ENCODE data around the gene AKR7A3.

Gene AKR7A3

DNA sequence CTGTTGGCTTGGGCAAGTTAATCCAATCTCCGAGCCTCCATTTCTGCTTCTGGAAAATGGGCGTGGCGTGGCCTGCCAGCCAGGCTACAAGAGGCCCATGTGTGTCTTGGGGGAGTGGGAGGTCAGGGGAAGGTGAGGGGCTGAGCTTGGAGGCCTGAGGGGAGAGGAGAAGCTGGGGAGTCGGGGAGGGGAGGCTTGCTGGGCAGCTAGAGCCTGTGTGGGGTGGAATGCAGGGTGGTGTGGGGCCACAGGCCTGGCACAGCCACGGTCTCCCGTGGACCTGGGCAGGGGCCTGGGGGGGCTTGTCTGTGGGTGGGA lies 38.1 kb upstream of the AKR7A3 start:
- TF ChIP-seq, protein P1, sequence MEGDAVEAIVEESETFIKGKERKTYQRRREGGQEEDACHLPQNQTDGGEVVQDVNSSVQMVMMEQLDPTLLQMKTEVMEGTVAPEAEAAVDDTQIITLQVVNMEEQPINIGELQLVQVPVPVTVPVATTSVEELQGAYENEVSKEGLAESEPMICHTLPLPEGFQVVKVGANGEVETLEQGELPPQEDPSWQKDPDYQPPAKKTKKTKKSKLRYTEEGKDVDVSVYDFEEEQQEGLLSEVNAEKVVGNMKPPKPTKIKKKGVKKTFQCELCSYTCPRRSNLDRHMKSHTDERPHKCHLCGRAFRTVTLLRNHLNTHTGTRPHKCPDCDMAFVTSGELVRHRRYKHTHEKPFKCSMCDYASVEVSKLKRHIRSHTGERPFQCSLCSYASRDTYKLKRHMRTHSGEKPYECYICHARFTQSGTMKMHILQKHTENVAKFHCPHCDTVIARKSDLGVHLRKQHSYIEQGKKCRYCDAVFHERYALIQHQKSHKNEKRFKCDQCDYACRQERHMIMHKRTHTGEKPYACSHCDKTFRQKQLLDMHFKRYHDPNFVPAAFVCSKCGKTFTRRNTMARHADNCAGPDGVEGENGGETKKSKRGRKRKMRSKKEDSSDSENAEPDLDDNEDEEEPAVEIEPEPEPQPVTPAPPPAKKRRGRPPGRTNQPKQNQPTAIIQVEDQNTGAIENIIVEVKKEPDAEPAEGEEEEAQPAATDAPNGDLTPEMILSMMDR (IDR thresholded peaks at IDR 0.05; ENCODE audit: insufficient read depth, low read depth, low read length, missing control alignments) = no peak
- no peak overlapping the region for H3K4me3 ChIP-seq (ENCODE audit: low read length)
- no peak for DNase-seq (ENCODE audit: low read depth)

DNA sequence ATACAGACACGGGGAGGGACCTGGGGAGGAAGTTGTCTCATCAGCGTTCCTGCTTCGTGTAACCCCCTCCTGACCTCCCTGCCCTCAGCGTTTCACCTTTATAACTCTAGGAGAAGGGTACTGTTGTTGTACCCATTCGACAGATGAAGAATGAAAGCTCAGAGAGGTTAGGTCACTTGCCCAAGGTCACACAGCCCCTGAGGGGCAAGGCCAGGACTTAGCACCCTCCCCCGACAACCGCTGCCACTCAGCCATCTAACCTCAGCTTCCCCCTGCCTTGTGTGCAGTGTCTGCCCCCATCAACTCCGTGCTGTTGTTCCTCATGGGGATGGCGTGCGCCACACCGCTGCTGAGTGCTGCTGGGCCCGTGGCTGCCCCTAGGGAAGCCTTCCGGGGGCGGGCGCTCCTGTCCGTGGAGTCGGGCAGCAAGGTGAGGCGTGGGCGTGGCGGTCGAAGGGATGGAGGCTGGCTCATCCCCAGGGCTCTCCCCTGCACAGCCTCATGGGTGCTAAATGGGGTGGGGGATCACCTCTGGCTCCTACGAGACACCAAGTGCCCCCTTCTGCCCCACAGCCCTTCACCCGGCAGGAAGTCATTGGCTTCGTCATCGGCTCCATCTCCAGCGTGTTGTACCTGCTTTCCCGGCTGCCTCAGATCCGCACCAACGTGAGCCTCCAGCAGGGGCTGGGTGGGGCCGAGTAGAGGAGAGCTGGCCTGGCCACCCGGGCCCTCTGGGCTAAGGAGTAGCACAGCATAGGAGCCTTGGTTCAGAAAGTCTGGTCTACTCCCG lies 37.6 kb upstream of the AKR7A3 start:
- TF ChIP-seq, protein P1 (IDR thresholded peaks at IDR 0.05; ENCODE audit: insufficient read depth, low read depth, low read length, missing control alignments) = no peak
- no peak overlapping the region for H3K4me3 ChIP-seq (ENCODE audit: low read length)
- no peak for DNase-seq (ENCODE audit: low read depth)

DNA sequence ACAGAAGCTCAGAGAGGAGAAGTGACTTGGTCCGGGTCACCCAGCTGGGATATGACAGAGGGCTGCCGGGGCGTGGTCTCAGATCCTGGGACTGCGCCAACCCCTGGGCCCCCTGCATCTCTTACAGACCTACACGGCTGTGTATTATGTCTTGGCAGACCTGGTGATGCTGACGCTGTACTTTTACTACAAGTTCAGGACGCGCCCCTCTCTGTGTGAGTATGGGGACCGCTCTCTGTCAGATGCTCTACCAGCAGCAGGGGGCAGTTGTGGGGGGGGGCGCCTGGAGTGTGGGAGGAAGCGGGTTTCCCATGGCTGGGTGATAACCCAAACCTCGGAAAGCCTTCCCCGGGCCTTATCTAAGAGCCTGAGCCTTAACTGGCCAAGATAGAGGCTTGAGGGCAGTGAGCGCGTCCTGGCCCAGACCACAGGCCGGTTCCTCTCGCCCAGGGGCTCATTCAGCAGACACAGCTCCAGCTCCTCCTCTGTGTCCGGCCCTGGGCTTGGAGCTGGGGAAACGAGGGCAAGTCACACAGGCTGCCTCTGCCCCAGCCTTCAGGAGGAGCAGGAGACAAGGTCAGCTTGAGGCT lies 36.9 kb upstream of the AKR7A3 start:
- DNase-seq (ENCODE audit: low read depth) = no peak
- TF ChIP-seq, protein P1 (IDR thresholded peaks at IDR 0.05; ENCODE audit: insufficient read depth, low read depth, low read length, missing control alignments) = no peak
- H3K4me3 ChIP-seq (ENCODE audit: low read length) = no peak overlapping the region

DNA sequence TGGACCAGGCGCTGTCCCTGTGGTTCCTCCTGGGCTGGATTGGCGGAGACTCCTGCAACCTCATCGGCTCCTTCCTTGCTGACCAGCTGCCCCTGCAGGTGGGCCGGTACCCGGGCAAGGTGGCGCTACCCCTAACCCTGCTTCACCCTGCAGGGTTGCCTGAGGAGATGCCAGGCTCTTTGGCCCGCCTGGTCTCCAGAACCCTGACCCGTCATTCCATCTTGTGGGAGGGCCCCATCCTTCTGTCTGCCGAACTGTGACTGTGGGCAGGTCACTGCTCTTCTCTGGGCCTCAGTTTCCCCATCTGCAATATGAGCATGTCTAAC lies 36.1 kb upstream of the AKR7A3 start:
- no peak overlapping the region for H3K4me3 ChIP-seq (ENCODE audit: low read length)
- TF ChIP-seq, protein P1 (IDR thresholded peaks at IDR 0.05; ENCODE audit: insufficient read depth, low read depth, low read length, missing control alignments) = no peak
- no peak for DNase-seq (ENCODE audit: low read depth)

DNA sequence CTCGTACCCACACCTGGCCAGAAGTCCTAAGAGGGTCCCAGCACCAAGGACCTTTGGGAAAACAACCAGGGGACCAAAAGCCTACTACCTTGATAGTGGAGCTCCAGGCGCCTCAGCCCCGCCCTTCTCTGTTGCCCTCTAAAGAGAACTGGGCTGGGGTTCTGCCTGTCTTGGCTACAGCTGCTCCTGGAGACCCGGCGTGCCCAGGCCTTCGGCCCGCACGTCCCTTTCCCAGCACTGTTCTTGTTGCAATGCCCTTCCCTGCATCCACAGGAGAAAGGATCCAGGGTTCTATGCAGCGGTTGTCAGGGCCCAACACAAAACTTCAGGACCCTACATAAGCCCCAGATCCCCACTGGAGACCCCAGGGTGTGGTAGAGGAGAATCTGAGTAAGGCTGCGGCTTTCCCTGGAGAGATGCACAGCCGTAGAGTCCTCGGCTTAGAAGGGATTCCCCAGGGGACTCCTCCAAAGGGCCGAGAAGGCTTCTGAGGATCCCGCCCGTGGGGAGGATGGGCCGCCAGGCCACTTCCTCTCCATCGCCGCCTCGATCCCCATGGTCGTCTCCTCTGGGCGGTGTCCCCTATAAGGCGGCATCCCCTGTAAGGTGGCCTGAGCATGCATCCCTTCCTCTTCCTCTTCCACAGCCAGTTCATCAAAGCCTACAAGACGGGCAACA lies 35.6 kb upstream of the AKR7A3 start:
- no peak overlapping the region for H3K4me3 ChIP-seq (ENCODE audit: low read length)
- no peak for DNase-seq (ENCODE audit: low read depth)
- TF ChIP-seq, protein P1 (IDR thresholded peaks at IDR 0.05; ENCODE audit: insufficient read depth, low read depth, low read length, missing control alignments) = no peak

DNA sequence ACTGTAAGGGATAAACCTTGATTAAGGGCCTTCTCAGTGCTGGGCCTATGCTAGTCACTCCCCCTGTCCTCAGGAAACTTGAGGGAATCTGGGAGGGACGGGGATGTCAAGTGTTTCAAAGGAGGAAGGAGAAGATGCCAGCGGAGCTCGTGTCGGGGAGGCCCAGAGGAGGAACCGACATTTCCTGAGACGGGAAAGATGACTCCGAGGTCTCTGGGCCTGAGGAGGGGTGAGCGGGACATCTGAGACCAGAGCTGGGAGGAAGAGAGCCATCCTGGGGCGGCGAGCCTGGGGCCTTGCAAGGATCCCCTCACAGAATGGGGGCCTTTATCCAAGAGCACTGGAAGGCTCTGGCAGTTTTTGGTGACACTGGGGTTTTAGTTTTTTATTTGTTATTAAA lies 33.9 kb upstream of the AKR7A3 start:
- TF ChIP-seq, protein P1 (IDR thresholded peaks at IDR 0.05; ENCODE audit: insufficient read depth, low read depth, low read length, missing control alignments) = no peak
- no peak overlapping the region for H3K4me3 ChIP-seq (ENCODE audit: low read length)
- no peak for DNase-seq (ENCODE audit: low read depth)
